HepG2 (cell line): ENCODE measurements around the gene PSMA7. TPM values are rescaled to one million over a fixed set of nuclear protein-coding genes. Genes with fewer than 3 reads are reported as not detected.

Experiments
- AGO1 ChIP-seq: fragments of 200-400 bp; formaldehyde crosslinking; IDR thresholded peaks from 2 replicates; pipeline ENCODE4 v1.6.1; 2017; ENCODE audit warnings: mild to moderate bottlenecking, low read depth, low read length, moderate library complexity; ENCODE audit not compliant: poor library complexity, severe bottlenecking
- FOXA1 ChIP-seq, 2 experiments: fragments of 450-650 bp in 1 of 2; sonication (generic) in 1 of 2; formaldehyde crosslinking in 1 of 2; IDR thresholded peaks; 2 replicates each; pipeline versions ENCODE4 v1.4.0 to v1.6.1; 2016 to 2020; ENCODE audit warnings: missing genetic modification reagents in 1 of 2
- HDAC1 ChIP-seq: sonication (generic); formaldehyde crosslinking; IDR thresholded peaks from 2 replicates; pipeline ENCODE4 v1.5.1; 2020; ENCODE audit warnings: mild to moderate bottlenecking, missing genetic modification reagents
- HHEX ChIP-seq: IDR thresholded peaks from 2 replicates; pipeline ENCODE4 v1.6.1; 2016; ENCODE audit warnings: control low read depth
- KLF16 ChIP-seq, 2 experiments: sonication (generic) in 1 of 2; formaldehyde crosslinking in 1 of 2; IDR thresholded peaks; 2 replicates each; pipeline versions ENCODE4 v1.6.1 to v1.8.0; 2016 to 2023; ENCODE audit warnings: missing genetic modification reagents in 2 of 2, missing compliant biosample characterization in 1 of 2
- POLR2A ChIP-seq, 2 experiments: IDR thresholded peaks; 2 replicates each; pipeline ENCODE4 v1.6.1; 2011; ENCODE audit warnings: low read depth in 2 of 2, low read length in 2 of 2, mild to moderate bottlenecking in 1 of 2, moderate library complexity in 1 of 2; ENCODE audit not compliant: insufficient read depth in 1 of 2
- REXO4 ChIP-seq: sonication (generic); formaldehyde crosslinking; IDR thresholded peaks from 2 replicates; pipeline ENCODE4 v1.8.0; 2022; ENCODE audit warnings: missing genetic modification reagents, mild to moderate bottlenecking, borderline replicate concordance
- SOX13 ChIP-seq, 3 experiments: fragments of 450-650 bp in 1 of 3; sonication (generic) in 1 of 3; formaldehyde crosslinking in 1 of 3; IDR thresholded peaks in 2 of 3; conservative IDR thresholded peaks in 1 of 3; 2 replicates each; pipeline versions ENCODE4 v1.5.0 to v1.6.1; 2016 to 2020; ENCODE audit warnings: antibody characterized with exemption in 1 of 3, mild to moderate bottlenecking in 1 of 3, missing compliant biosample characterization in 1 of 3, missing genetic modification reagents in 1 of 3, moderate library complexity in 1 of 3
- SOX6 ChIP-seq, 2 experiments: fragments of 450-650 bp in 1 of 2; sonication (generic) in 1 of 2; formaldehyde crosslinking in 1 of 2; IDR thresholded peaks; 2 replicates each; pipeline versions ENCODE4 v1.4.0 to v1.6.1; 2017 to 2020; ENCODE audit warnings: antibody characterized with exemption in 1 of 2, mild to moderate bottlenecking in 1 of 2, missing genetic modification reagents in 1 of 2
- TAF1 ChIP-seq: sonication (generic); formaldehyde crosslinking; IDR thresholded peaks from 2 replicates; pipeline ENCODE4 v1.4.0; 2020; ENCODE audit warnings: missing genetic modification reagents
- TMF1 ChIP-seq: sonication (generic); formaldehyde crosslinking; IDR thresholded peaks from 2 replicates; pipeline ENCODE4 v1.8.1; 2022; ENCODE audit warnings: low read depth, missing genetic modification reagents
- ZFAT ChIP-seq: sonication (generic); formaldehyde crosslinking; conservative IDR thresholded peaks from 2 replicates; pipeline ENCODE4 v1.8.1; 2023; ENCODE audit warnings: missing genetic modification reagents, inconsistent platforms
- ZNF343 ChIP-seq: sonication (generic); formaldehyde crosslinking; IDR thresholded peaks from 2 replicates; pipeline ENCODE4 v1.4.0; 2020; ENCODE audit warnings: mild to moderate bottlenecking, missing genetic modification reagents
- ZSCAN12 ChIP-seq: sonication (generic); formaldehyde crosslinking; IDR thresholded peaks from 2 replicates; pipeline ENCODE4 v1.9.0; 2021; ENCODE audit warnings: mild to moderate bottlenecking, missing genetic modification reagents
- polyA plus RNA-seq, 8 experiments: library from polyadenylated mRNA; depleted of rRNA in 3 of 8; stranded (reverse) in 7 of 8; unstranded in 1 of 8; fragments of >200 nt; fragmentation: Illumina TruSeq in 4 of 8; extraction: Trizol in 4 of 8; gene quantifications; 2 replicates each; pipeline versions ENCODE4 v1.2.1 to v1.2.3, GENCODE V29; 2011 to 2016; ENCODE audit warnings: low read depth in 4 of 8, missing spikeins in 1 of 8, mixed read lengths in 1 of 8; ENCODE audit not compliant: insufficient read depth in 1 of 8
- total RNA-seq, 5 experiments: library from RNA; depleted of rRNA; stranded (reverse); fragments of >200 nt; fragmentation: Illumina TruSeq; extraction: Trizol; gene quantifications; 2 replicates each; pipeline ENCODE4 v1.2.3, GENCODE V29; 2016; ENCODE audit warnings: low read depth in 1 of 5
- TF ChIP-seq, protein P1 (sequence below): sonication (generic); formaldehyde crosslinking; IDR thresholded peaks from 2 replicates; pipeline ENCODE4 v1.4.0; 2020; ENCODE audit warnings: missing genetic modification reagents
- TF ChIP-seq, protein P2 (sequence below): sonication (generic); formaldehyde crosslinking; IDR thresholded peaks from 2 replicates; pipeline ENCODE4 v1.4.0; 2020; ENCODE audit warnings: missing genetic modification reagents
- TF ChIP-seq, protein P3 (sequence below): fragments of 450-650 bp; IDR thresholded peaks from 2 replicates; pipeline ENCODE4 v1.6.1; 2017
- TF ChIP-seq, protein P4 (sequence below): sonication (generic); formaldehyde crosslinking; IDR thresholded peaks from 2 replicates; pipeline ENCODE4 v1.5.0; 2020; ENCODE audit warnings: mild to moderate bottlenecking, missing genetic modification reagents
- TF ChIP-seq, protein P5 (sequence below): sonication (generic); formaldehyde crosslinking; IDR thresholded peaks from 2 replicates; pipeline ENCODE4 v1.5.1; 2020; ENCODE audit warnings: mild to moderate bottlenecking, missing genetic modification reagents, moderate library complexity

PSMA7 gene
- total and polyA plus RNA-seq, 2 of the 13 experiments (the other 11 are each of a cell fraction or from before 2014, with no cell fraction given) = 531 to 631 TPM

DNA sequence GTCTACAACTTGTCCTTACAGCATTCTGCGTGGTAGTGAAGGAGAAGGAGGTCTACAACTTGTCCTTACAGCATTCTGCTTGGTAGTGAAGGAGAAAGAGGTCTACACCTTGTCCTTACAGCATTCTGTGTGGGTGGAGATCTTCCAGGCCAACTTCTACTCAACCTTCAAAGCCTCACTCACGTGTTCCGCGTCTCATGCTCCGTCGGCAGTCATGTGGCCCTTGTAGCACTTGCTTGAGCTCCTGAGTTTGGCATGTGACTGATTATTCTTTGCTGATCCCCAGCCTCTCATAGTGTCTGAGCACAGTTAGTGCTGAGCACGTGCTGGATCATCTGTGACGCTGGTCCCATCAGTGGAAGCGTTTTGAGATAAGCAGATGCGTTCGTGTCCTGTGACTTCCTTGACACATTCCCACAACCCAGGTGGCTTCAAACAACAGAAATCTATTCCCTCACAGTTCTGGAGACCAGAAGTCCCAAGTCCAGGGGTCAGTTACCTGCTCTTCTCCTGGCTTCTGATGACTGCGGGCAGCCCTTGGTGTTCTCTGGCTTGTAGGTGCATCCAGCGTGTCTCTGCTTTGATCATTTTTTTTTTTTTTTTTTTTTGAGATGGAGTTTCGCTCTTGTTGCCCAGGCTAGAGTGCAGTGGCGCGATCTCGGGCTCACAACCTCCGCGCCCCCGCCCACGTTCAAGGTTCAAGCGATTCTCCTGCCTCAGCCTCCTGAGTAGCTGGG, 3.0 kb upstream of the PSMA7 start (continued):
- peak; percentile 85; the same call in 1 of the 2 replicates for TF ChIP-seq REXO4 (CRISPR knock-in tag)
- no peak for TF ChIP-seq ZSCAN12 (CRISPR knock-in tag)
- TF ChIP-seq ZFAT (CRISPR knock-in tag) = no peak
- TF ChIP-seq HHEX = no peak; the same call in 1 of the 2 replicates
- 0 out of 2 replicates have a peak, but pooled peaks have one; percentile 75 for TF ChIP-seq TMF1 (CRISPR knock-in tag)
- TF ChIP-seq POLR2A (IDR thresholded peaks at IDR 0.05; ENCODE audit: insufficient read depth in 1 of 2, low read depth in 2 of 2, low read length in 2 of 2) = peak in 1 of 2 experiments; percentile 67; a peak in 2 of 4 replicates
- peak in 1 of 2 experiments; percentile 49; a peak in 1 of 4 replicates for TF ChIP-seq KLF16 (CRISPR knock-in tag; IDR thresholded peaks at IDR 0.05)
- no peak for TF ChIP-seq FOXA1 (IDR thresholded peaks at IDR 0.05)
- no peak for TF ChIP-seq FOXA1 (CRISPR knock-in tag; IDR thresholded peaks at IDR 0.05)
- TF ChIP-seq TAF1 (CRISPR knock-in tag) = peak; percentile 30; the same call in 1 of the 2 replicates
- peak; percentile 45; the same call in 1 of the 2 replicates for TF ChIP-seq SOX13 (IDR thresholded peaks at IDR 0.05)
- peak in 1 of 2 experiments; percentile 67; a peak in 2 of 4 replicates for TF ChIP-seq SOX13 (CRISPR knock-in tag; conservative IDR thresholded peaks at IDR 0.05 in 1 of 2, IDR thresholded peaks at IDR 0.05 in 1 of 2)
- TF ChIP-seq, protein P1, sequence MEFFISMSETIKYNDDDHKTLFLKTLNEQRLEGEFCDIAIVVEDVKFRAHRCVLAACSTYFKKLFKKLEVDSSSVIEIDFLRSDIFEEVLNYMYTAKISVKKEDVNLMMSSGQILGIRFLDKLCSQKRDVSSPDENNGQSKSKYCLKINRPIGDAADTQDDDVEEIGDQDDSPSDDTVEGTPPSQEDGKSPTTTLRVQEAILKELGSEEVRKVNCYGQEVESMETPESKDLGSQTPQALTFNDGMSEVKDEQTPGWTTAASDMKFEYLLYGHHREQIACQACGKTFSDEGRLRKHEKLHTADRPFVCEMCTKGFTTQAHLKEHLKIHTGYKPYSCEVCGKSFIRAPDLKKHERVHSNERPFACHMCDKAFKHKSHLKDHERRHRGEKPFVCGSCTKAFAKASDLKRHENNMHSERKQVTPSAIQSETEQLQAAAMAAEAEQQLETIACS = peak; percentile 35; the same call in 1 of the 2 replicates
- TF ChIP-seq, protein P2, sequence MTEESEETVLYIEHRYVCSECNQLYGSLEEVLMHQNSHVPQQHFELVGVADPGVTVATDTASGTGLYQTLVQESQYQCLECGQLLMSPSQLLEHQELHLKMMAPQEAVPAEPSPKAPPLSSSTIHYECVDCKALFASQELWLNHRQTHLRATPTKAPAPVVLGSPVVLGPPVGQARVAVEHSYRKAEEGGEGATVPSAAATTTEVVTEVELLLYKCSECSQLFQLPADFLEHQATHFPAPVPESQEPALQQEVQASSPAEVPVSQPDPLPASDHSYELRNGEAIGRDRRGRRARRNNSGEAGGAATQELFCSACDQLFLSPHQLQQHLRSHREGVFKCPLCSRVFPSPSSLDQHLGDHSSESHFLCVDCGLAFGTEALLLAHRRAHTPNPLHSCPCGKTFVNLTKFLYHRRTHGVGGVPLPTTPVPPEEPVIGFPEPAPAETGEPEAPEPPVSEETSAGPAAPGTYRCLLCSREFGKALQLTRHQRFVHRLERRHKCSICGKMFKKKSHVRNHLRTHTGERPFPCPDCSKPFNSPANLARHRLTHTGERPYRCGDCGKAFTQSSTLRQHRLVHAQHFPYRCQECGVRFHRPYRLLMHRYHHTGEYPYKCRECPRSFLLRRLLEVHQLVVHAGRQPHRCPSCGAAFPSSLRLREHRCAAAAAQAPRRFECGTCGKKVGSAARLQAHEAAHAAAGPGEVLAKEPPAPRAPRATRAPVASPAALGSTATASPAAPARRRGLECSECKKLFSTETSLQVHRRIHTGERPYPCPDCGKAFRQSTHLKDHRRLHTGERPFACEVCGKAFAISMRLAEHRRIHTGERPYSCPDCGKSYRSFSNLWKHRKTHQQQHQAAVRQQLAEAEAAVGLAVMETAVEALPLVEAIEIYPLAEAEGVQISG (CRISPR knock-in tag) = peak; percentile 77
- TF ChIP-seq SOX6 (IDR thresholded peaks at IDR 0.05) = no peak
- peak; percentile 84 for TF ChIP-seq SOX6 (CRISPR knock-in tag; IDR thresholded peaks at IDR 0.05)
- peak; percentile 94 for TF ChIP-seq HDAC1 (CRISPR knock-in tag)
- TF ChIP-seq AGO1 = no peak
- TF ChIP-seq, protein P3, sequence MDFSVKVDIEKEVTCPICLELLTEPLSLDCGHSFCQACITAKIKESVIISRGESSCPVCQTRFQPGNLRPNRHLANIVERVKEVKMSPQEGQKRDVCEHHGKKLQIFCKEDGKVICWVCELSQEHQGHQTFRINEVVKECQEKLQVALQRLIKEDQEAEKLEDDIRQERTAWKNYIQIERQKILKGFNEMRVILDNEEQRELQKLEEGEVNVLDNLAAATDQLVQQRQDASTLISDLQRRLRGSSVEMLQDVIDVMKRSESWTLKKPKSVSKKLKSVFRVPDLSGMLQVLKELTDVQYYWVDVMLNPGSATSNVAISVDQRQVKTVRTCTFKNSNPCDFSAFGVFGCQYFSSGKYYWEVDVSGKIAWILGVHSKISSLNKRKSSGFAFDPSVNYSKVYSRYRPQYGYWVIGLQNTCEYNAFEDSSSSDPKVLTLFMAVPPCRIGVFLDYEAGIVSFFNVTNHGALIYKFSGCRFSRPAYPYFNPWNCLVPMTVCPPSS = no peak
- TF ChIP-seq, protein P4, sequence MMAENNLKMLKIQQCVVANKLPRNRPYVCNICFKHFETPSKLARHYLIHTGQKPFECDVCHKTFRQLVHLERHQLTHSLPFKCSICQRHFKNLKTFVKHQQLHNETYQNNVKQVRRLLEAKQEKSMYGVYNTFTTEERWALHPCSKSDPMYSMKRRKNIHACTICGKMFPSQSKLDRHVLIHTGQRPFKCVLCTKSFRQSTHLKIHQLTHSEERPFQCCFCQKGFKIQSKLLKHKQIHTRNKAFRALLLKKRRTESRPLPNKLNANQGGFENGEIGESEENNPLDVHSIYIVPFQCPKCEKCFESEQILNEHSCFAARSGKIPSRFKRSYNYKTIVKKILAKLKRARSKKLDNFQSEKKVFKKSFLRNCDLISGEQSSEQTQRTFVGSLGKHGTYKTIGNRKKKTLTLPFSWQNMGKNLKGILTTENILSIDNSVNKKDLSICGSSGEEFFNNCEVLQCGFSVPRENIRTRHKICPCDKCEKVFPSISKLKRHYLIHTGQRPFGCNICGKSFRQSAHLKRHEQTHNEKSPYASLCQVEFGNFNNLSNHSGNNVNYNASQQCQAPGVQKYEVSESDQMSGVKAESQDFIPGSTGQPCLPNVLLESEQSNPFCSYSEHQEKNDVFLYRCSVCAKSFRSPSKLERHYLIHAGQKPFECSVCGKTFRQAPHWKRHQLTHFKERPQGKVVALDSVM (CRISPR knock-in tag) = peak; percentile 74
- TF ChIP-seq, protein P5, sequence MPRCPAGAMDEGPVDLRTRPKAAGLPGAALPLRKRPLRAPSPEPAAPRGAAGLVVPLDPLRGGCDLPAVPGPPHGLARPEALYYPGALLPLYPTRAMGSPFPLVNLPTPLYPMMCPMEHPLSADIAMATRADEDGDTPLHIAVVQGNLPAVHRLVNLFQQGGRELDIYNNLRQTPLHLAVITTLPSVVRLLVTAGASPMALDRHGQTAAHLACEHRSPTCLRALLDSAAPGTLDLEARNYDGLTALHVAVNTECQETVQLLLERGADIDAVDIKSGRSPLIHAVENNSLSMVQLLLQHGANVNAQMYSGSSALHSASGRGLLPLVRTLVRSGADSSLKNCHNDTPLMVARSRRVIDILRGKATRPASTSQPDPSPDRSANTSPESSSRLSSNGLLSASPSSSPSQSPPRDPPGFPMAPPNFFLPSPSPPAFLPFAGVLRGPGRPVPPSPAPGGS (CRISPR knock-in tag) = peak; percentile 90; the same call in 1 of the 2 replicates
- peak; percentile 72; the same call in 1 of the 2 replicates for TF ChIP-seq ZNF343 (CRISPR knock-in tag)
